GM12878 (cell line): ENCODE results near the gene MAP7D2. TPM values are rescaled to one million over a fixed set of nuclear protein-coding genes. Genes with fewer than 3 reads are reported as not detected.

Experiments
- ATAC-seq: fragments of 200-7000 bp; cut with Tn5 transposase; 3 replicates; pipeline ENCODE4 v1.9.1; 2020; ENCODE audit warnings: mild to moderate bottlenecking, moderate library complexity
- BruUV-seq: library from RNA; stranded (reverse); fragments of 400-500 nt; replicated peaks from 2 replicates; lab custom pipeline; 2021; lab: Mats Ljungman, UMichigan
- CTCF ChIA-PET: fragments of 300-600 bp; sonication (Branson Sonifier 250); formaldehyde crosslinking; extraction: SDS; loops from one replicate; lab custom pipeline; 2021; ENCODE audit warnings: inconsistent platforms; lab: Yijun Ruan, JAX
- POLR2A ChIA-PET: fragments of 350-600 bp; formaldehyde crosslinking; extraction: SDS; loops from one replicate; lab custom pipeline; 2021; ENCODE audit warnings: inconsistent platforms; lab: Charles Lee
- RAD21 ChIA-PET: fragments of 300-600 bp; sonication (Branson Sonifier 250); formaldehyde crosslinking; loops from one replicate; lab custom pipeline; 2023; ENCODE audit warnings: antibody characterized with exemption; ENCODE audit not compliant: unreplicated experiment; lab: Charles Lee
- SMC1A ChIA-PET: fragments of 300-600 bp; sonication (Branson Sonifier 250); formaldehyde crosslinking; loops from one replicate; lab custom pipeline; 2023; ENCODE audit not compliant: unreplicated experiment, uncharacterized antibody; lab: Charles Lee
- DNase-seq: peaks from one replicate; pipeline ENCODE4 v3.0.0-alpha.2; 2011; ENCODE audit warnings: low read depth, low spot score
- FAIRE-seq: peaks from 3 replicates; lab custom pipeline; 2011; peaks lifted over from hg19 to GRCh38; lab: Jason Lieb, UNC
- H2AFZ ChIP-seq: 2 replicates; pipeline ENCODE4 v1.6.0; 2011; ENCODE audit warnings: low read depth, low read length, control low read depth; ENCODE audit not compliant: control insufficient read depth
- H3K27ac ChIP-seq: 2 replicates; pipeline ENCODE4 v1.5.1; 2011; ENCODE audit warnings: control low read depth; ENCODE audit not compliant: control insufficient read depth, insufficient read depth
- H3K27me3 ChIP-seq, 2 experiments: replicated peaks in 1 of 2; 2 replicates each; pipeline versions ENCODE4 v1.6.0 to v1.6.1; 2011; ENCODE audit warnings: low read length in 1 of 2; ENCODE audit not compliant: control insufficient read depth in 2 of 2, insufficient read depth in 2 of 2
- H3K36me3 ChIP-seq, 2 experiments: 2 replicates each; pipeline ENCODE4 v1.5.1; 2011; ENCODE audit warnings: low read length in 1 of 2; ENCODE audit not compliant: control insufficient read depth in 2 of 2, insufficient read depth in 2 of 2
- H3K4me1 ChIP-seq: 2 replicates; pipeline ENCODE4 v1.6.1; 2011; ENCODE audit warnings: mild to moderate bottlenecking, low read length, moderate library complexity, mixed read lengths; ENCODE audit not compliant: control insufficient read depth, insufficient read depth
- H3K4me2 ChIP-seq: 2 replicates; pipeline ENCODE4 v1.6.0; 2011; ENCODE audit warnings: control low read depth; ENCODE audit not compliant: control insufficient read depth, insufficient read depth
- H3K4me3 ChIP-seq: fragments of 200-600 bp; sonication (generic); 2 replicates; pipeline ENCODE4 v1.5.1; 2016
- H3K79me2 ChIP-seq: 2 replicates; pipeline ENCODE4 v1.6.0; 2011; ENCODE audit warnings: low read length; ENCODE audit not compliant: control insufficient read depth, insufficient read depth
- H3K9ac ChIP-seq: 2 replicates; pipeline ENCODE4 v1.8.0; 2011; ENCODE audit warnings: low read length, control low read depth, mixed read lengths; ENCODE audit not compliant: control insufficient read depth, insufficient read depth
- H3K9me3 ChIP-seq: replicated peaks from 3 replicates; pipeline ENCODE4 v1.5.1; 2011; ENCODE audit warnings: mild to moderate bottlenecking, low read length; ENCODE audit not compliant: control insufficient read depth, insufficient read depth
- H4K20me1 ChIP-seq: 2 replicates; pipeline ENCODE4 v1.6.0; 2011; ENCODE audit not compliant: control insufficient read depth, insufficient read depth
- CTCF ChIP-seq, 3 experiments: IDR thresholded peaks in 2 of 3; conservative IDR thresholded peaks in 1 of 3; 2 replicates each; pipeline ENCODE4 v1.5.1; 2011; ENCODE audit warnings: low read depth in 3 of 3, low read length in 3 of 3, mild to moderate bottlenecking in 3 of 3, control low read depth in 2 of 3, moderate library complexity in 2 of 3, inconsistent platforms in 1 of 3, mixed read lengths in 1 of 3; ENCODE audit not compliant: control insufficient read depth in 2 of 3, insufficient read depth in 1 of 3; ENCODE audit errors: extremely low read depth in 1 of 3
- IRF3 ChIP-seq: fragments of 450-650 bp; IDR thresholded peaks from 2 replicates; pipeline ENCODE4 v1.6.1; 2014; ENCODE audit warnings: mild to moderate bottlenecking
- PML ChIP-seq: IDR thresholded peaks from 2 replicates; pipeline ENCODE4 v1.6.1; 2012; ENCODE audit warnings: low read length, inconsistent platforms
- WGBS: methylation state at CpG from one replicate; pipeline ENCODE4 v1.1.6; 2016; ENCODE audit warnings: low lambda C conversion rate; ENCODE audit not compliant: insufficient replicate concordance, insufficient coverage; ENCODE audit errors: missing lambda C conversion rate; 5-methylcytosine and 5-hydroxymethylcytosine counted together
- in situ Hi-C: fragments of 300-500 bp; cut with MboI; formaldehyde crosslinking; loops from 9 replicates; pipeline ENCODE4 v1.14.3; 2018; ENCODE audit warnings: mixed read lengths
- intact Hi-C: fragments of 100-400 bp; cut with micrococcal nuclease; formaldehyde crosslinking; loops from one replicate; pipeline ENCODE4 v1.14.2; 2022; ENCODE audit not compliant: unreplicated experiment
- polyA plus RNA-seq, 11 experiments: library from polyadenylated mRNA; depleted of rRNA in 4 of 11; unstranded in 6 of 11; stranded (reverse) in 5 of 11; fragments of >200 nt; fragmentation: Nextera tagmentation in 4 of 11; fragmentation: Illumina TruSeq in 1 of 11; extraction: Ambion mirVana in 4 of 11; extraction: Trizol in 1 of 11; gene quantifications; 1 replicate in 1 of 11; 2 replicates in 10 of 11; pipeline versions ENCODE4 v1.2.1 to v1.2.3, GENCODE V29; 2011 to 2016; ENCODE audit warnings: inconsistent platforms in 2 of 11, missing spikeins in 2 of 11, low read depth in 1 of 11
- total RNA-seq, 4 experiments: library from RNA; depleted of rRNA in 3 of 4; stranded (reverse); fragments of >200 nt in 3 of 4; fragmentation: Illumina TruSeq in 1 of 4; extraction: Trizol in 1 of 4; gene quantifications; 2 replicates each; pipeline versions ENCODE4 v1.2.1 to v1.2.3, GENCODE V29; 2013 to 2021

The MAP7D2 gene
- total and polyA plus RNA-seq, 10 of the 15 experiments (the other 5 are each of a cell fraction or from before 2014, with no cell fraction given), result 0.06 to 18.4 (median 0.22) TPM

GRCh38 chrX:20063716-20064351 is 52.9 kb downstream of the MAP7D2 start:
- H3K27ac ChIP-seq, result no peak overlapping the region
- no peaks in the 10 kb centered on the region for H4K20me1 ChIP-seq
- no peak for FAIRE-seq
- POLR2A ChIA-PET, result interaction anchor here (0.5 to 1.3 kb wide), 2 partner anchors 10 to 158 kb away, joined by 3 read pairs; no protein-coding TSS in a partner anchor
- in situ Hi-C loops, result loop anchor here (25.0 kb wide), 2 partner anchors 152 to 1677 kb away; no protein-coding TSS in a partner anchor
- ATAC-seq, result no peak
- no peak overlapping the region for H3K4me3 ChIP-seq
- H3K79me2 ChIP-seq, result no peaks in the 10 kb centered on the region
- no peaks in the 10 kb centered on the region for H3K9me3 ChIP-seq
- H3K4me1 ChIP-seq, result no peaks in the 10 kb centered on the region
- H3K27me3 ChIP-seq, result peaks cover 0 to 2% of the 10 kb centered on the region in 2 experiments; a peak in 1 of 4 replicates
- DNase-seq, result no peak
- H2AFZ ChIP-seq, result no peak overlapping the region
- intact Hi-C loops, result no loop called here
- BruUV-seq, result no TSS peak
- TF ChIP-seq CTCF (IDR thresholded peaks at IDR 0.05 in 2 of 3, conservative IDR thresholded peaks at IDR 0.05 in 1 of 3; ENCODE audit: control insufficient read depth in 2 of 3, extremely low read depth in 1 of 3, insufficient read depth in 1 of 3, low read depth in 3 of 3, low read length in 3 of 3) (peak in 2 of 3 experiments; percentile 29 to 31; a peak in 3 of 6 replicates), PML (no peak), IRF3 (no peak)
- SMC1A ChIA-PET, result interaction anchor here (0.7 to 5.8 kb wide), 9 partner anchors 14 to 707 kb away, joined by 3 to 90 read pairs (median 3); no protein-coding TSS in a partner anchor
- WGBS, result 34% methylated on average over 9 of the region's 9 CpGs
- H3K4me2 ChIP-seq, result no peak overlapping the region
- no peaks in the 10 kb centered on the region for H3K36me3 ChIP-seq
- H3K9ac ChIP-seq, result no peak overlapping the region
- RAD21 ChIA-PET, result interaction anchor here (1.3 to 1.9 kb wide), 3 partner anchors 10 to 159 kb away, joined by 6 to 10 read pairs (median 6); no protein-coding TSS in a partner anchor
- CTCF ChIA-PET, result interaction anchor here (0.7 to 10.3 kb wide), 10 partner anchors 16 to 692 kb away, joined by 3 to 183 read pairs (median 3); no protein-coding TSS in a partner anchor
